ENCODE results near the gene SETSIP. TPM values are rescaled to one million over a fixed set of nuclear protein-coding genes. Genes with fewer than 3 reads are reported as not detected.

Gene SETSIP
- total RNA-seq, 1 experiment from 2014 or later: 0.47 TPM

DNA sequence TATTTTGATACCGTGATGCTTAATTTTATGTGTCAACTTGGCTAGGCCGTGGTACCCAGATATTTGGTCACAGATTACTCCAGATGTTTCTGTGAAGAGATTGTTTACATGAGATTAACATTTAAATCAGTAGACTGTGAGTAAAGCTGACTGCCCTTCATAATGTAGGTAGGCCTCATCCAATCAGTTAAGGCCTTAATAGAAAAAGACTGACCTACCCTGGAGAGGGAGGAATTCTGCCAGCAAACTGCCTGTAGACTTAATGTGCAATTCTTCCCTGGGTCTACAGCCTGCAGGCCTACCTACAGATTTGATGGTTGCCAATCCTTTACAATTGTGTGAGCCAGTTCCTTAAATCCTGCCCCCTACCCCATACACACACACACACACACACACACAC, 4.3 kb downstream of the SETSIP start:
- no peaks in the 10 kb centered on the region for H3K36me3 ChIP-seq (ENCODE audit: insufficient read depth, low read length, poor library complexity, severe bottlenecking)
- TF ChIP-seq CTCF (conservative IDR thresholded peaks at IDR 0.05; ENCODE audit: low read depth, low read length) (no peak), EZH2 (IDR thresholded peaks at IDR 0.05; ENCODE audit: borderline replicate concordance, low read depth, low read length, poor library complexity, severe bottlenecking) (no peak)
- POLR2A ChIA-PET (ENCODE audit: low non-redundant PET): no interaction called here
- no peak overlapping the region for H3K27ac ChIP-seq (ENCODE audit: low read depth, low read length, poor library complexity, severe bottlenecking)
- DNase-seq (ENCODE audit: low spot score): peak; percentile 11
- CTCF ChIA-PET: no interaction called here
- intact Hi-C loops (cut with micrococcal nuclease; ENCODE audit: unreplicated experiment): no loop called here
- H3K27me3 ChIP-seq (replicated peaks; ENCODE audit: insufficient read depth, low read depth, low read length, poor library complexity): no peaks in the 10 kb centered on the region
- H3K4me3 ChIP-seq (ENCODE audit: low read depth, low read length, poor library complexity, severe bottlenecking): no peak overlapping the region
- BruUV-seq (replicated peaks): no TSS peak
- no peaks in the 10 kb centered on the region for H3K9me3 ChIP-seq (ENCODE audit: low read depth, low read length, poor library complexity, severe bottlenecking)
- H3K4me1 ChIP-seq (ENCODE audit: insufficient read depth, low read length, poor library complexity, severe bottlenecking): no peaks in the 10 kb centered on the region

DNA sequence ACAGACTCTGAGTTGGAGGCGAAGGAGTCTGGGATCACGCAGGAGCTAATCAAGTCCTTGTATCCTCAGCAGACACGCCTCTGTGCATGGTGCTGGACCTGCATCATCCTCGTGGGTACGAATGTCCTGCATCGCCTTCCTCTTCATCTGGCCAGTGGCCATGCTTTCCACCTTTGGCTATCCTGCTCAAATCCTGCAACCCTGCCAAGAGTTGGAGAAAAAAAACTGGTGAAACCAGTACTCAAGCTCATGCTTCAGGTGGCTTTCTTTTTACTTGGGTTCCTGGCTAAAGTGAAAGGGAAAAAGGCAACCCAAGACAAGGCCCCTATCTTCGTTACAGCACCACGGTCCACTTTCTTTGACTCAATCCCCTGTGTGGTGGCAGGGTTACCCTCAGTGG, 8.9 kb downstream of the SETSIP start:
- intact Hi-C loops (cut with micrococcal nuclease; ENCODE audit: unreplicated experiment): no loop called here
- TF ChIP-seq CTCF (conservative IDR thresholded peaks at IDR 0.05; ENCODE audit: low read depth, low read length) (no peak), EZH2 (IDR thresholded peaks at IDR 0.05; ENCODE audit: borderline replicate concordance, low read depth, low read length, poor library complexity, severe bottlenecking) (no peak)
- no peak overlapping the region for H3K4me3 ChIP-seq (ENCODE audit: low read depth, low read length, poor library complexity, severe bottlenecking)
- DNase-seq (ENCODE audit: low spot score): no peak
- CTCF ChIA-PET: no interaction called here
- H3K27me3 ChIP-seq (replicated peaks; ENCODE audit: insufficient read depth, low read depth, low read length, poor library complexity): no peaks in the 10 kb centered on the region
- no peak overlapping the region for H3K27ac ChIP-seq (ENCODE audit: low read depth, low read length, poor library complexity, severe bottlenecking)
- no peaks in the 10 kb centered on the region for H3K4me1 ChIP-seq (ENCODE audit: insufficient read depth, low read length, poor library complexity, severe bottlenecking)
- POLR2A ChIA-PET (ENCODE audit: low non-redundant PET): no interaction called here
- H3K9me3 ChIP-seq (ENCODE audit: low read depth, low read length, poor library complexity, severe bottlenecking): no peaks in the 10 kb centered on the region
- no peaks in the 10 kb centered on the region for H3K36me3 ChIP-seq (ENCODE audit: insufficient read depth, low read length, poor library complexity, severe bottlenecking)
- no TSS peak for BruUV-seq (replicated peaks)

DNA sequence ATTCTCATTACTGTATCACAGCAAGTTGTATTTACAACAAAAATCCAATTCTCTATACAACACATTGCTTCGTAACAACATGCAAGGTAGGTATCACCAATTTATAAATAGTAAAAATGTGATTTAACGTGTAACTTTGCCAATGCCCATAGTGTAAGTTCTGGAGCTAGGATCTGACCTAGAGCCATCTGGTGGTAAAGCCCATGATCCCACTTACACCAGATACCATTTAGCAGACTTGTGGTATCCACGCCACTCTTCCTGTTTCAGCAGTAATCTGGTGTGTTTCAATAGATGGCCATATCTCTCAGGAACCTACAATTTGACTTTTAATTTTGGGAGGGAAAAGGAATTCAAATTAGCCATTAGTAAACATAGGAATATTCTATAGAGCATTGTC, 10.2 kb downstream of the SETSIP start:
- Histone ChIP-seq H3K27ac (ENCODE audit: low read depth, low read length, poor library complexity, severe bottlenecking) (no peak overlapping the region), H3K4me3 (ENCODE audit: low read depth, low read length, poor library complexity, severe bottlenecking) (no peak overlapping the region), H3K27me3 (replicated peaks; ENCODE audit: insufficient read depth, low read depth, low read length, poor library complexity) (no peaks in the 10 kb centered on the region), H3K9me3 (ENCODE audit: low read depth, low read length, poor library complexity, severe bottlenecking) (no peaks in the 10 kb centered on the region), H3K4me1 (ENCODE audit: insufficient read depth, low read length, poor library complexity, severe bottlenecking) (no peaks in the 10 kb centered on the region), H3K36me3 (ENCODE audit: insufficient read depth, low read length, poor library complexity, severe bottlenecking) (no peaks in the 10 kb centered on the region)
- ChIA-PET CTCF (no interaction called here), POLR2A (ENCODE audit: low non-redundant PET) (no interaction called here)
- no peak for DNase-seq (ENCODE audit: low spot score)
- BruUV-seq (replicated peaks): no TSS peak
- TF ChIP-seq CTCF (conservative IDR thresholded peaks at IDR 0.05; ENCODE audit: low read depth, low read length) (peak; percentile 19; the same call in 1 of the 2 replicates), EZH2 (IDR thresholded peaks at IDR 0.05; ENCODE audit: borderline replicate concordance, low read depth, low read length, poor library complexity, severe bottlenecking) (no peak)
- intact Hi-C loops (cut with micrococcal nuclease; ENCODE audit: unreplicated experiment): no loop called here
